ENCODE measurements around the gene OTX2. TPM values are rescaled to one million over a fixed set of nuclear protein-coding genes. Genes with fewer than 3 reads are reported as not detected.

Gene OTX2
- total and polyA plus RNA-seq, 2 of the 4 experiments (the other 2 are of a cell fraction) = not detected

DNA sequence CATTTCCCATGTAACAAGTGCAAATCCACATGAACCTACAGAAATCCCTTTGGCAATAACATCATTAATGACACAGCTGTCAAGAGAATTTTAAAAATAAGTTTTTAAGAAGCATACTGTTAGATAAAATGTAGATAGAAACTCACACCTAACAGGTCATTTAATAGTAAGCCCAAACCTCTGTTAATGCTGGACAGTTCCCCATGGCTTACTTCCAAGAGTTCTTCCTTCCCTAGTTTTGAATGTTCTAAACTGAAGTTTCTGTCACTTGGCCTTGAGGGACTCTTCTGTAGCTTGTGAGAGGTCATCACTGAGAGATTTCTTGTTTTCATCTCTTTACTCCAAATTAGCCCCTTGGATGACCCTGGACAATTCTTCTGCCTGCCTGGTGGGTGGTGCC, 22.7 kb downstream of the OTX2 start:
- H2BK20ac ChIP-seq (ENCODE audit: low read depth, low read length) = no peak overlapping the region
- H3K4me1 ChIP-seq (ENCODE audit: control insufficient read depth, insufficient read depth, low read length) = no peaks in the 10 kb centered on the region
- no peaks in the 10 kb centered on the region for H3K79me1 ChIP-seq (ENCODE audit: low read depth in 1 of 2, low read length in 2 of 2)
- H3K4me3 ChIP-seq (ENCODE audit: insufficient read depth, low read depth, low read length) = no peak overlapping the region
- H3K4me2 ChIP-seq (ENCODE audit: low read depth, low read length) = no peak overlapping the region
- no peak overlapping the region for H3K14ac ChIP-seq (replicated peaks; ENCODE audit: low read depth, low read length)
- no peak overlapping the region for H3K56ac ChIP-seq (ENCODE audit: extremely low read depth, insufficient read depth, low read length)
- no peak for ATAC-seq (ENCODE audit: low read depth)
- no peaks in the 10 kb centered on the region for H3K27me3 ChIP-seq (ENCODE audit: control insufficient read depth, insufficient read depth, low read length)
- H4K5ac ChIP-seq (ENCODE audit: low read depth, low read length) = no peak overlapping the region
- no peak overlapping the region for H2BK5ac ChIP-seq (ENCODE audit: low read depth, low read length, poor library complexity, severe bottlenecking)
- H4K20me1 ChIP-seq (ENCODE audit: insufficient read depth, low read length) = no peaks in the 10 kb centered on the region
- H4K8ac ChIP-seq (ENCODE audit: low read depth in 2 of 2, low read length in 2 of 2) = no peak overlapping the region
- ChIA-PET CTCF (interaction anchor here (1.2 kb wide), 1 partner anchor 14 kb away, joined by 3 read pairs; no protein-coding TSS in a partner anchor), POLR2A (ENCODE audit: unreplicated experiment) (no interaction called here)
- H2AK5ac ChIP-seq (ENCODE audit: low read depth, low read length) = no peak overlapping the region
- no peak overlapping the region for H2AK9ac ChIP-seq (replicated peaks; ENCODE audit: low read depth, low read length, poor library complexity)
- no peak overlapping the region for H3K9ac ChIP-seq (ENCODE audit: low read depth, low read length)
- dilution Hi-C loops (cut with HindIII; ENCODE audit: low sequenced_read_pairs, unreplicated experiment) = no loop called here
- H4K91ac ChIP-seq (ENCODE audit: insufficient read depth, low read depth, low read length) = no peak overlapping the region
- TF ChIP-seq MAFK (IDR thresholded peaks at IDR 0.05; ENCODE audit: low read depth, low read length) (no peak), RAD21 (IDR thresholded peaks at IDR 0.05; ENCODE audit: low read length) (no peak), CTCF (conservative IDR thresholded peaks at IDR 0.05; ENCODE audit: low read depth, low read length) (no peak), POLR2A (IDR thresholded peaks at IDR 0.05; ENCODE audit: low read depth, low read length) (no peak), RCOR1 (IDR thresholded peaks at IDR 0.05; ENCODE audit: insufficient replicate concordance, low read length) (no peak), BHLHE40 (IDR thresholded peaks at IDR 0.05; ENCODE audit: low read depth, low read length) (no peak), NFE2L2 (IDR thresholded peaks at IDR 0.05; ENCODE audit: low read depth, low read length) (no peak), SMC3 (IDR thresholded peaks at IDR 0.05; ENCODE audit: low read depth, low read length) (no peak), FOS (IDR thresholded peaks at IDR 0.05; ENCODE audit: low read depth, low read length) (no peak), CHD1 (IDR thresholded peaks at IDR 0.05; ENCODE audit: low read depth, low read length) (no peak), MXI1 (IDR thresholded peaks at IDR 0.05; ENCODE audit: borderline replicate concordance, low read depth, low read length) (no peak)
- TF ChIP-seq, protein P1, sequence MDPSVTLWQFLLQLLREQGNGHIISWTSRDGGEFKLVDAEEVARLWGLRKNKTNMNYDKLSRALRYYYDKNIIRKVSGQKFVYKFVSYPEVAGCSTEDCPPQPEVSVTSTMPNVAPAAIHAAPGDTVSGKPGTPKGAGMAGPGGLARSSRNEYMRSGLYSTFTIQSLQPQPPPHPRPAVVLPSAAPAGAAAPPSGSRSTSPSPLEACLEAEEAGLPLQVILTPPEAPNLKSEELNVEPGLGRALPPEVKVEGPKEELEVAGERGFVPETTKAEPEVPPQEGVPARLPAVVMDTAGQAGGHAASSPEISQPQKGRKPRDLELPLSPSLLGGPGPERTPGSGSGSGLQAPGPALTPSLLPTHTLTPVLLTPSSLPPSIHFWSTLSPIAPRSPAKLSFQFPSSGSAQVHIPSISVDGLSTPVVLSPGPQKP (IDR thresholded peaks at IDR 0.05; ENCODE audit: borderline replicate concordance, low read depth, low read length) = no peak
- H3K4ac ChIP-seq (ENCODE audit: low read depth, low read length) = no peak overlapping the region
- H3K9me3 ChIP-seq (ENCODE audit: control insufficient read depth, insufficient read depth, low read length) = no peaks in the 10 kb centered on the region
- no peak for DNase-seq
- H3K23ac ChIP-seq (ENCODE audit: low read depth, low read length) = no peak overlapping the region
- in situ Hi-C loops (cut with MboI; ENCODE audit: low sequenced_read_pairs) = no loop called here
- H3K36me3 ChIP-seq (ENCODE audit: control insufficient read depth, insufficient read depth, low read length) = no peaks in the 10 kb centered on the region
- H3K18ac ChIP-seq (ENCODE audit: low read depth, low read length) = no peak overlapping the region
- no peak overlapping the region for H2BK15ac ChIP-seq (ENCODE audit: low read depth, low read length)
- no peak overlapping the region for H2AFZ ChIP-seq (replicated peaks; ENCODE audit: low read length, poor library complexity)
- BruUV-seq (replicated peaks) = no TSS peak
- H2BK120ac ChIP-seq (ENCODE audit: low read depth, low read length) = no peak overlapping the region
- intact Hi-C loops (cut with micrococcal nuclease) = no loop called here
- H3K27ac ChIP-seq (ENCODE audit: insufficient read depth, low read length) = no peak overlapping the region
- no peaks in the 10 kb centered on the region for H3K9me1 ChIP-seq (ENCODE audit: insufficient read depth, low read length)

Data from IMR-90 (cell line).